HG02938 (cell line): ENCODE results near the gene RAB19.
A peak's percentile ranks its signal among the peaks of the same experiment; 100 is the strongest.
"Not testable (repeated sequence)": the region's sequence is repeated elsewhere in the genome, so short reads cannot be mapped to it uniquely, and the experiment has no call there.

ENCODE experiments used
- ATAC-seq: cut with Tn5 transposase; IDR thresholded peaks from one replicate; pipeline ENCODE4 v1.9.1; 2021; ENCODE audit warnings: mild to moderate bottlenecking, moderate library complexity; ENCODE audit not compliant: unreplicated experiment

The RAB19 gene

GRCh38 chr7:140400381-140400780, 3.5 kb upstream of the RAB19 start:
- ATAC-seq, result no peak

DNA sequence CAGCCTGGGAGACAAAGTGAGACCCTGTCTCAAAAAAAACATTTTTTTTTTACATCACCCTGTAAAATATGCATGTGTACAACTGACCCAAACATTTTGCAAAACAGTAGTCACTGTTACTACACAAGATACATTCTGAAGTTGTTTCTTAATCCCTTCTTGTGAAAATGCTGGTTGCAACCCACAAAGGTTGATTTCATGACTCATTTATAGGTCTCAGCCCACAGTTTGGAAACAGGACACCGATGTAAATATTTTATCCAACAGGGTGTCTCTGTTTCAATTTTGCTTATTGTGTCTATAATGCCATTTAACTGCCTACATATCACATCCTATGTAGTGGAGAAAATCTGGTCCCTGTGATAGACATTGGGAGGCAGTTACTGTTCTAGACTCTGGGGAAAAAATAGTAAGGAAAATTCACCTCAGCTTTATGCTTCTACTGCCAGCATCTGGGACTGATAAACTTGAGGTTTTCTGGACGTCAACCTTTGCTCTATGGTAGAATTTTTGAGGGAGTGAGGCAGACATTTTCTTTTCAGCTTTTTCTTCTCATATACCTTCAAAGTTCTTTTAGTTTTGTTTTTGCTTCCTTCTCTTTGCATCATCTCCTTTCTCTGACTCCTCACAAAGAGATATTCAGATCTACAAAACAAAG, 1.6 kb upstream of the RAB19 start:
- no peak for ATAC-seq

DNA sequence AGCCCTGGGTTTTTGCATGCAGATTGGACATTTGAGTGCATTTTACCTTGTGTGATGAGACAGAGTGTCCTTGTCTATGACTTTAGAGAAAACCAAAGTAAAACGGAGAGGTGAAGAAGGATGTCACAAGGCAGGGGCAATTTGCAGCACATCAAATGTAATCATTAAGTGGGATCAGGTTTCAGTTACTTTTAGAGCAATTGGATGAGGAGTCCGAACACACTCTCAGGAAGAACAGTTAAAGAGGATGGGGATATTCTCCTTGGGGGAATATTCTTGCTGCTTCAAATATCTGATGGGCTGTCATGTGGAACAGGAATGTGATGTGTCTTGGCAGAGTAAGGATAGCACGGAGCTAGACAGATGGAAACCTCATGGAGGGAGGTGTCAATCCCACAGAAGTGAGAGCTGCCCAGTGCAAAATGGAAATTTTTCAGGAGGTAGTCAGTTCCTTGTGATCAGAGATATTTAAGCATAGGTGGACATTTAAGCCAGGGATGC, 757 bp downstream of the RAB19 start:
- ATAC-seq, result no peak

- no peak for ATAC-seq
Measured at GRCh38 chr7:140415361-140415760, 11.5 kb downstream of the RAB19 start.

- not testable (repeated sequence) for ATAC-seq
Measured at GRCh38 chr7:140415816-140416215, 12.0 kb downstream of the RAB19 start.

- no peak for ATAC-seq
Measured at GRCh38 chr7:140416560-140416959, 12.7 kb downstream of the RAB19 start.

DNA sequence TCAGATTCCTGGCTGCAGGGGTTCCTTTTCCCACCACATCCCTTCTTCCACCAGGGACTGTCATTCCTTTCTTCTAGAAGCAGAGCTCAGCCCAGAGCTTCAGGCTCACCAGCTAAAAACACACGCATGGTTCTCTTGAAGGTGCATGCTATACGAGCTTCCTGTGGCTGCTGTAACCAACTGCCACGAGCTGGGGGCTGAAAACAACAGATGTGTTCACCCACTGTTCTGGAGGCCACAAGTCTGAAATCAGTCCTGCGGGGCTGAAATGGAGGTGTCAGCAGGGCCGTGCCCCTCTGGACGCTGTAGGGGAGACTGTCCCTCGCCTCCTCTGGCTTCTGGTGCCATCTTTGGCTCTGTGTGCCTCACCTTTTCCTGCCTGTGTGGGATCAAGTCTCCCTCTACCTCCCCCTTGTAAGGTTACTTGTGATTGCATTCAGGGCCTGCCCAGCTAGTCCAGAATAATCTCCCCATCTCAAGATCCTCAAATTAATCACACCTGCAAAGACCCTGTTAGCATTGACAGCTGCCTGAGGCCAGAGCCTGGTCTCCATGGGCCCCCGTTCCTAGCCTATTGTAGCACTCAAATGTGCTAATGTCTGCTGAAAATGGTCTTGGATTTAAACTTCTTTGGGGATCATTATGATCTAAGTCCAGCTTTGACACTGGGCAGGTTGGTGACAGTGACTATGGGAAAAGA, 13.7 kb downstream of the RAB19 start:
- no peak for ATAC-seq

DNA sequence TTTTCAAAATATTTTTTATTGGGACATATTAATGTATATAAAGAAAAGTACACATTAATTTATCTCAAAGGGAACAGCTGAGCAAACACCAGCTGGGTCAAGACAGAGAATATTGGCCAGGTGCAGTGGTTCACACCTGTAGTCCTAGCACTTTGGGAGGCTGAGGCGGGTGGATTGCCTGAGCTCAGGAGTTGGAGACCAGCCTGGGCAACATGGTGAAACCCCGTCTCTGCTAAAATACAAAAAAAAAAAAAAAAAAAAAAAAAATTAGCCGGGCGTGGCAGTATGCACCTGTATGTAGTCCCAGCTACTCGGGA, 14.3 kb downstream of the RAB19 start:
- not testable (repeated sequence) for ATAC-seq

DNA sequence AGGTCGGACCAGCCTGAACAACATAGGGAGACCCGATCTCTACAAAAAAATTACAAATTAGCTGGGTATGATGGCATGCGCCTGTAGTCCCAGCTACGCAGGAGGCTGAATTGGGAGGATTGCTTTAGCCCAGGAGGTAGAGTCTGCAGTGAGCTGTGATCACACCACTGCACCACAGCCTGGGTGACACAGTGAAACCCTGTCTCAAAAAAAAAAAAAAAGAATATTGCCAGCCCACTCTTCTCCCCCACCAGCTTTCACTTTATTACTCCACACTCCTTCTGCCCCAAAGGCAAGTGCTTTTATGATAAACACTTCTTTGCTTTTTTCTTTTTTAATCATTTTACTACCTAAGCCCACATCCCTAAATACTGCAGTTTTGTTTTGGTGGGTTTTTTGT, 14.8 kb downstream of the RAB19 start:
- no peak for ATAC-seq

DNA sequence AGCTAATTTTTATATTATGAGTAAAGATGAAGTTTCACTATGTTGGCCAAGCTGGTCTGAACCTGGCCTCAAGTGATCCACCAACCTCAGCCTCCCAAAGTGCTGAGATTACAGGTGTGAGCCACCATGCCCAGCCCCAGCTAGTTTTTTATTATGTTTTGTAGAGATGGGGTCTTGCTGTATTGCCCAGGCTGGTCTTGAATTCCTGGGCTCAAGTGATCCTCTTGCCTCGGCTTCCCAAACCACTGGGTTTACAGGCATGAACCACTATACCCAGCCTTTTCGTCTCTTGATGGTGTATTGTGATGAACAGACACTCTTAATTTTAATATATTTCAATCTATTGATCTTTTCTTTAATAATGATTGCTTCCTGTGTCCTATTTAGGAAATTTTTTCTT, 17.7 kb downstream of the RAB19 start:
- no peak for ATAC-seq

DNA sequence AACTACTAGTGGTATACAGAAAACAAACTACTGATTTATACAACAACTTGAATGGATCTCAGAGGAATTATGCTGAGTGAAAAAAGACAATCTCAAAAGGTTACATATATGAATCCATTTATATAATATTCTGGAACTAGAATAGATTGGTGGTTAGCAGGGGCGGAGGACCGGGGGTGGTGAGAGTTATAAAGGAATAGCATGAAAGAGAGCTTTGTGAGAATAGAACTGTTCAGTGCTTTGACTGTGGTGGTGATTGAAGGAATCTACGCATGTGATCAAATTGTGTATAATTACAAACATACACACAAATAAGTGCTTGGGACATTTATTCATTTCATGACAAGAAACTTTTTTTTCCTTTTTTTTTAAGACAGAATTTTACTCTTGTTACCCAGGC, 19.6 kb downstream of the RAB19 start:
- ATAC-seq, result no peak

- ATAC-seq, result no peak
Measured at GRCh38 chr7:140425718-140426117, 21.9 kb downstream of the RAB19 start.

GRCh38 chr7:140426130-140426529, 22.3 kb downstream of the RAB19 start:
- no peak for ATAC-seq

- ATAC-seq, result no peak
Measured at GRCh38 chr7:140433396-140433795, 29.5 kb downstream of the RAB19 start.

DNA sequence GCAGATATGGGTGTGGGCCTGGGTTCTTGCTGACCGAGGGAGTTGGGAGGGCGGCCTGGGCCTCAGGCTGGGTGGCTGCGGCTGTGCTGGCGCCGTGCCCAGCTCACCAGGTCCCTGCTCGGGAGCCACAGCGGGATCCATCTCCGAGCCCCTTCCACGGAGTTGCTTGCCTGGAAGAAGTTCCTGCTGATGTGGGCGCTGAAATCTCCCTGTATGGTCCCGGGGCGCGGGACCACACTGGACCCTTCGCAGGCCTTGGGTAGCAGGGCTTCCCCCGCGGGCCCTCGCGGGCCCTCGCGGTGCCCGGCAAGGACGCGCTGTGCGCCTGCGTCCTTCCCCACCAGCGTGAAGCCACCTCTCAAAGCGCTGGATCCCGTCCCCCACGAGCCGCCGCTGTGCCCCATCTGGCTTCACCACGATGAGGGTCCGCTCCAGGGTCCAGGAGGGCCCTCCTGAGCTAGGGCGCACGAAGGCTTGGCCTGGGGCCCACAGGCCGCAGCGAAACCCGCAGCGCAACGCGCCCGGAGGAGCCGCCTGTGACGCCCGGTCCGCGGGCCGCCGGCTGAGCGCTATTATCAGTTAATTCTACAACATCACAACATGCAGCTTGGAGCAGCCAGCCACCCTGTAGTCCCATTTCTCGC, 31.5 kb downstream of the RAB19 start:
- no peak for ATAC-seq

DNA sequence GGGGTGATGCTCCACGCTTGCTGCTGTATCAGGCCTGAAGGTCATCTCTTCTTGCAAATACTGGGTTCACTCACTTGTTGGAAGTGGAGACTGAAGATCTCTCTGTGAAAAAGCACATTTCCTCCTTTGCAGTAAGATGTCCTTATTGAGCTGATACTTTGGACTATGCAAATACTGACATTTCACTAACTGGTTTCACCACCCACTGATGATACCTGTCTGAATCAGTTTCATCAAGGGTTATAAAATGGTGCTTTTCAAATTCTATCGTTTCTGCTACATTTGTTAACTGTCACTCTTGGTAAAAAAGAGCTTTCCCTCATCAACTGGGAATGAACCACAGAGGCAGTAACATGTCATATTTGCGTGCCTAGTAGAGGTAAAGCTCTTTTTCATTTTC, 35.5 kb downstream of the RAB19 start:
- ATAC-seq, result peak; percentile 87

DNA sequence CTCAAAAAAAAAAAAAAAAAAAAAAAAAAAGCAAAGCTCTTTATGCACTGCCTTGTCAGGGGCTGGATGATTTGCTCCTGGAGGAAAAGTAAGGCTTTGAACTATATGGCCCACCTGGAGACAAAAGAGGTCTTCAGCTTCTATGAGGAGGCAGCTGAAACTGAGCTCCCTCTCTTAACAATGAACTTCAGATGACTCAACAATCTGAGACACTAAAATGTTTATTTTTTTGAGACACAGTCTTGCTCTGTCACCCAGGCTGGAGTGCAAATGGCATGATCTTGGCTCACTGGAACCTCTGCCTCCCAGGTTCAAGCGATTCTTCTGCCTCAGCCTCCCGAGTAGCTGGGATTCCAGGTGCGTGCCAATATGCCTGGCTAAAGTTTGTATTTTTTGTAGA, 36.7 kb downstream of the RAB19 start:
- no peak for ATAC-seq

- no peak for ATAC-seq
Measured at GRCh38 chr7:140441519-140441918, 37.7 kb downstream of the RAB19 start.

- no peak for ATAC-seq
Measured at GRCh38 chr7:140446467-140446866, 42.6 kb downstream of the RAB19 start.

DNA sequence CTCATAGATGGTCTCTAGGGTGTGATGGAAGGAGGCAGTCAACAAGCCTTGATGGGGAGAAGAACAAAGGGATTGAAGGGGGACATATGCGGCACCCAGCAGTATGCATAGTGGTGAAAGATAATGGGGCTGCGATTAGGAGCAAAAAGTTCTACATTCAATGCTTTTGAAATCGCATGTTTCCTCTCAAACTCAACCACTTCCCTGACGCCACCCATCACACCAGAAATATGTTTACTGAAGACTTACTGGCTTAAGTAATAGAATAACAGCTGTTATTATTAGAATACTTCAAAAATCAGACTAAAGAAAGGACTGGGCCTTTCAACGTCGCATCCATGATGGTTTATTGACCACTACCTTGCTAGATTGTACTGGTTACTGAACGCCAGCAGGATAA, 44.0 kb downstream of the RAB19 start:
- ATAC-seq, result no peak

GRCh38 chr7:140448781-140449480, 45.1 kb downstream of the RAB19 start:
- no peak for ATAC-seq

GRCh38 chr7:140451716-140452115, 47.9 kb downstream of the RAB19 start:
- ATAC-seq, result no peak
